ENCODE data around the gene ATXN1. TPM values are rescaled to one million over a fixed set of nuclear protein-coding genes. Genes with fewer than 3 reads are reported as not detected.

ATXN1 gene
- total RNA-seq, 1 donor from 2014 or later: 27.2 TPM

- DNase-seq (ENCODE audit: low read depth): no peak
Measured at GRCh38 chr6:16673011-16673797, 88.1 kb downstream of the ATXN1 start.

GRCh38 chr6:16671302-16672289 is 89.7 kb downstream of the ATXN1 start:
- DNase-seq (ENCODE audit: low read depth): peak; percentile 47

- no peak for DNase-seq (ENCODE audit: low read depth)
Measured at GRCh38 chr6:16670617-16671051, 90.6 kb downstream of the ATXN1 start.

GRCh38 chr6:16670183-16670582 is 91.1 kb downstream of the ATXN1 start:
- peak; percentile 25 for DNase-seq (ENCODE audit: low read depth)

GRCh38 chr6:16669227-16669626 is 92.0 kb downstream of the ATXN1 start:
- DNase-seq (ENCODE audit: low read depth): peak; percentile 67

- DNase-seq (ENCODE audit: low read depth): no peak
Measured at GRCh38 chr6:16667509-16667908, 93.8 kb downstream of the ATXN1 start.

- no peak for DNase-seq (ENCODE audit: low read depth)
Measured at GRCh38 chr6:16665992-16666391, 95.3 kb downstream of the ATXN1 start.

- DNase-seq (ENCODE audit: low read depth): no peak
Measured at GRCh38 chr6:16665182-16665581, 96.1 kb downstream of the ATXN1 start.

GRCh38 chr6:16663901-16664300 is 97.4 kb downstream of the ATXN1 start:
- DNase-seq (ENCODE audit: low read depth): no peak

- no peak for DNase-seq (ENCODE audit: low read depth)
Measured at GRCh38 chr6:16660157-16660497, 101.1 kb downstream of the ATXN1 start.

- DNase-seq (ENCODE audit: low read depth): peak; percentile 48
Measured at GRCh38 chr6:16659466-16660156, 101.6 kb downstream of the ATXN1 start.

GRCh38 chr6:16658348-16659034 is 102.8 kb downstream of the ATXN1 start:
- no peak for DNase-seq (ENCODE audit: low read depth)

GRCh38 chr6:16657768-16658167 is 103.5 kb downstream of the ATXN1 start:
- no peak for DNase-seq (ENCODE audit: low read depth)

GRCh38 chr6:16656451-16656850 is 104.8 kb downstream of the ATXN1 start:
- no peak for DNase-seq (ENCODE audit: low read depth)

GRCh38 chr6:16654701-16655100 is 106.6 kb downstream of the ATXN1 start:
- DNase-seq (ENCODE audit: low read depth): no peak

- DNase-seq (ENCODE audit: low read depth): no peak
Measured at GRCh38 chr6:16653226-16653625, 108.0 kb downstream of the ATXN1 start.

GRCh38 chr6:16651871-16652270 is 109.4 kb downstream of the ATXN1 start:
- peak; percentile 86 for DNase-seq (ENCODE audit: low read depth)

GRCh38 chr6:16649890-16650289 is 111.4 kb downstream of the ATXN1 start:
- no peak for DNase-seq (ENCODE audit: low read depth)

GRCh38 chr6:16649241-16649640 is 112.0 kb downstream of the ATXN1 start:
- no peak for DNase-seq (ENCODE audit: low read depth)

- no peak for DNase-seq (ENCODE audit: low read depth)
Measured at GRCh38 chr6:16648003-16648402, 113.3 kb downstream of the ATXN1 start.

GRCh38 chr6:16647422-16647821 is 113.8 kb downstream of the ATXN1 start:
- DNase-seq (ENCODE audit: low read depth): no peak
